Adrenal gland (tissue), 12 donors: ENCODE results near the gene ZNF831. TPM values are rescaled to one million over a fixed set of nuclear protein-coding genes. Genes with fewer than 3 reads are reported as not detected.

Experiments
- DNase-seq, 7 donors: peaks; one replicate each; pipeline ENCODE4 v3.0.0-alpha.2; 2019 to 2020
- H3K27ac ChIP-seq, 5 donors: fragments of 200-600 bp; sonication (generic) in 4 of 5; 1 replicate in 3 of 5; 2 replicates in 2 of 5; pipeline versions ENCODE4 v1.5.1 to v1.8.0; 2016 to 2020; ENCODE audit warnings: mild to moderate bottlenecking in 1 of 5
- H3K27me3 ChIP-seq: fragments of 200-600 bp; 2 replicates; pipeline ENCODE4 v1.8.0; 2021
- H3K36me3 ChIP-seq, 2 donors: fragments of 200-600 bp; replicated peaks in 1 of 2; 1 replicate in 1 of 2; 2 replicates in 1 of 2; pipeline versions ENCODE4 v1.5.1 to v1.8.0; 2018 to 2022
- H3K4me1 ChIP-seq, 2 donors: fragments of 200-600 bp; replicated peaks in 1 of 2; 1 replicate in 1 of 2; 2 replicates in 1 of 2; pipeline versions ENCODE4 v1.5.1 to v1.8.0; 2018 to 2021
- H3K4me3 ChIP-seq, 4 donors: fragments of 200-600 bp; sonication (generic) in 3 of 4; one replicate each; pipeline ENCODE4 v1.5.1; 2016 to 2018
- H3K9me3 ChIP-seq, 3 donors: fragments of 200-600 bp; sonication (generic) in 1 of 3; replicated peaks in 1 of 3; 1 replicate in 2 of 3; 2 replicates in 1 of 3; pipeline versions ENCODE4 v1.5.1 to v1.8.0; 2016 to 2021
- POLR2A ChIP-seq, 2 donors: fragments of 450-650 bp; IDR thresholded peaks; one replicate each; pipeline ENCODE4 v1.6.1; 2017; ENCODE audit warnings: antibody characterized with exemption in 2 of 2, mild to moderate bottlenecking in 2 of 2, moderate library complexity in 1 of 2
- WGBS, 4 donors: extraction: QIAGEN DNeasy Blood & Tissue Kit in 2 of 4; methylation state at CpG; one replicate each; pipeline versions ENCODE4 v1.1.5 to v1.1.7; 2013 to 2017; 5-methylcytosine and 5-hydroxymethylcytosine counted together
- intact Hi-C, 2 donors: fragments of 100-400 bp; cut with DNase I; formaldehyde crosslinking; loops; one replicate each; pipeline versions ENCODE4 v1.14.1 to v1.15.0; 2022 to 2023
- polyA plus RNA-seq, 3 donors: library from polyadenylated mRNA; stranded (reverse); fragments of 200-250 nt in 2 of 3; fragments of 350-450 nt in 1 of 3; fragmentation: Illumina TruSeq in 1 of 3; extraction: RNeasy Lipid Tissue Mini Kit (QIAGEN cat#74804) in 1 of 3; gene quantifications; one replicate each; pipeline ENCODE4 v1.2.3, GENCODE V29; 2013 to 2014
- total RNA-seq, 9 donors: library from RNA; depleted of rRNA in 4 of 9; stranded (reverse); fragments of >200 nt in 4 of 9; fragments of 120-200 nt in 1 of 9; fragmentation: NEBNext Ultra II Directional in 1 of 9; extraction: Animal tissue kit (Norgen Biotek cat#: 25700) in 1 of 9; gene quantifications; one replicate each; pipeline versions ENCODE4 v1.1.0 to v1.2.4, GENCODE V29; 2013 to 2023
- TF ChIP-seq, protein P1 (sequence below), 6 experiments: fragments of 450-650 bp in 4 of 6; fragments of 200-600 bp in 2 of 6; sonication (generic) in 1 of 6; IDR thresholded peaks; 1 replicate in 5 of 6; 2 replicates in 1 of 6; pipeline versions ENCODE4 v1.5.1 to v1.8.0; 2016 to 2021; ENCODE audit warnings: antibody characterized with exemption in 6 of 6, mild to moderate bottlenecking in 2 of 6, moderate library complexity in 1 of 6
- donor health status: healthy with polysubstance abuse.
- donor health status: Bipolar disorder and iron deficiency.
- donor health status: DM: yes; HTN: yes; CAD: no.
- donor health status: DM: no; HTN: no; CAD: no.
- donor health status: DM: no; HTN: no; CAD: no.
- donor health status: DM: yes; HTN: yes; CAD: no.

Gene ZNF831
- total and polyA plus RNA-seq, 12 donors, result 0.05 to 0.61 (median 0.15) TPM

DNA sequence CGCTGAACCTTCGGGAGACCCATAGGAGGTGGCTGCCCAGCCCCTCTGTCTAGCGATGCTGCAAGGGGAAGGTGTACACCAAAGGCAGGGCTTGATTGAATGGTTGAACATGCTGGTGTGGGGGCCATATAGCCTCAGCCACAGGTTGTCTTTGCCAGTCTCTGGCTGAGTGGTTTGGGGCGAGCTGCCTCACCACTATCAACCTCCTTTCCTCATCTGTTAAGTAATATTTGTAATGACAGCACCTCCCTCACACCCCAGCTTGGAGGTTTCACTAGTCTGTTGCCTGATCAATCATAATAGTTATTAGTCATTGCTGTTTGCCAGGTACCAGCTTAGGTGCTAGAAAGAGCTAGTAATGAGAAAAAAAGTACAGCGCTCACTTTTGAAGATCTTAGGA, 11.8 kb upstream of the ZNF831 start:
- no peak for DNase-seq
- TF ChIP-seq, protein P1, sequence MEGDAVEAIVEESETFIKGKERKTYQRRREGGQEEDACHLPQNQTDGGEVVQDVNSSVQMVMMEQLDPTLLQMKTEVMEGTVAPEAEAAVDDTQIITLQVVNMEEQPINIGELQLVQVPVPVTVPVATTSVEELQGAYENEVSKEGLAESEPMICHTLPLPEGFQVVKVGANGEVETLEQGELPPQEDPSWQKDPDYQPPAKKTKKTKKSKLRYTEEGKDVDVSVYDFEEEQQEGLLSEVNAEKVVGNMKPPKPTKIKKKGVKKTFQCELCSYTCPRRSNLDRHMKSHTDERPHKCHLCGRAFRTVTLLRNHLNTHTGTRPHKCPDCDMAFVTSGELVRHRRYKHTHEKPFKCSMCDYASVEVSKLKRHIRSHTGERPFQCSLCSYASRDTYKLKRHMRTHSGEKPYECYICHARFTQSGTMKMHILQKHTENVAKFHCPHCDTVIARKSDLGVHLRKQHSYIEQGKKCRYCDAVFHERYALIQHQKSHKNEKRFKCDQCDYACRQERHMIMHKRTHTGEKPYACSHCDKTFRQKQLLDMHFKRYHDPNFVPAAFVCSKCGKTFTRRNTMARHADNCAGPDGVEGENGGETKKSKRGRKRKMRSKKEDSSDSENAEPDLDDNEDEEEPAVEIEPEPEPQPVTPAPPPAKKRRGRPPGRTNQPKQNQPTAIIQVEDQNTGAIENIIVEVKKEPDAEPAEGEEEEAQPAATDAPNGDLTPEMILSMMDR (IDR thresholded peaks at IDR 0.05), result no peak
- no peak for TF ChIP-seq POLR2A (IDR thresholded peaks at IDR 0.05)
- Histone ChIP-seq H3K4me1 (peaks cover 0 to 10% of the 10 kb centered on the region in 2 donors), H3K4me3 (no peak overlapping the region), H3K9me3 (no peaks in the 10 kb centered on the region), H3K27ac (no peak overlapping the region), H3K27me3 (no peaks in the 10 kb centered on the region), H3K36me3 (no peaks in the 10 kb centered on the region)
- 91 to 94% (median 92%) methylated on average over 3 to 5 of the region's 5 CpGs for WGBS, 4 donors
- intact Hi-C loops, result no loop called here

DNA sequence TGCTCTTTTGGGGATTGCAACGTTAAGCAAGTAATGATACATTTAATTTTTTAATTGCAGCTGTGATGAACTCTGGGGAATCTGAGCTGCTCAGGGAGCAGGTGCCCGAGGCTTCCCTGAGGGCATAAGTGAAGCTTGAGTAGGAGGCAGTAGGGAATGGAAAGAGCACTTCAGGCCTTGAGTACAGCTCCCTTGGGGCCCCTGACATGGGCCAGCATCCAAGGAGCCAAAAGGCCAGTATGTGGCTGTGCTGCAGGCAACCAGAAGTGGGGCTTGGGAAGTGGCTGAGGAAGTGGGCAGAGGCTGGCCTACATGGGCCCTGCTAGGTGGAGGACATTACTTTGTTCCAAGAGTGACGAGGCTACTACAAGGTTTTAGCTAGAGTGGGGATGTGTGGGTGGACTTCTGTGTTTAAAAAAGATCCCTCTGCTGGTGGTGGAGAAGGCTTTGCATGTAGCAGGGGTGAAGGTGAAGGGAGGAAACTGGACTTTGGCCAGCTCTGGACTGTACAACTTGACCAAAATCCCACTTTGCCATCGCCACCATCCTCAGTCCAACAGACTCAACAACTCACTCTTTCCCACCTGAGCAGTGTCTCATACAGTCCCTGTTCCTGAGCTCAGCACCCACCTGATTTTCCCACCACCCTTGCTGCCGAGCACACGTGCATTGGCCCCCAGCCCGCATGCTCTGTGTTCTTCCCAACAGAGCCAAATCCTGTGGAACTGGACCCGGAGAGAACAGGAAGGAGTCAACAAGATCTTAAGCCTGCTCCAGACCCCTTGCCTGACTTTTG, 10.9 kb upstream of the ZNF831 start:
- no peak overlapping the region for H3K27ac ChIP-seq
- peaks cover 0 to under 1% of the 10 kb centered on the region in 2 donors for H3K4me1 ChIP-seq
- H3K36me3 ChIP-seq, result no peaks in the 10 kb centered on the region
- intact Hi-C loops, result no loop called here
- TF ChIP-seq, protein P1 (IDR thresholded peaks at IDR 0.05), result no peak
- no peak for TF ChIP-seq POLR2A (IDR thresholded peaks at IDR 0.05)
- no peak for DNase-seq
- no peak overlapping the region for H3K4me3 ChIP-seq
- H3K9me3 ChIP-seq, result no peaks in the 10 kb centered on the region
- WGBS, 4 donors, result 67 to 81% (median 74%) methylated on average over 8 of the region's 8 CpGs
- no peaks in the 10 kb centered on the region for H3K27me3 ChIP-seq

DNA sequence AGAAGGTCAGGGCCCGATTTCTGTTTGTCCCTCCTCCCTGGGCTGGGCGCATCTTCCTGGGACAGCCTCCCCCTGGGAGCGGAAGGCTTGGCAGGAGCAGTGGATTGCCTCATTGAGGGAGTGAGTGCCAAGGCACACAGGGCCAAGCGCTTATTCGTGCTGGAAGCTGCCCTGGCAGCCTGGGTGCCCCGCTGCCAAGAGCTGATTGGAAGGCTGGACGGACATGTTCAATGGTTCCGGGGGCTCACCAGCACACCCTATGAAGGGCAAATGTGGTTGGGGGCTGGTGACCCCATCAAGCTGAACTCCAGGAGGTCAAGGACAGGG, 10.3 kb upstream of the ZNF831 start:
- no peaks in the 10 kb centered on the region for H3K4me1 ChIP-seq
- peak; percentile 33 to 70 (median 59) for DNase-seq

DNA sequence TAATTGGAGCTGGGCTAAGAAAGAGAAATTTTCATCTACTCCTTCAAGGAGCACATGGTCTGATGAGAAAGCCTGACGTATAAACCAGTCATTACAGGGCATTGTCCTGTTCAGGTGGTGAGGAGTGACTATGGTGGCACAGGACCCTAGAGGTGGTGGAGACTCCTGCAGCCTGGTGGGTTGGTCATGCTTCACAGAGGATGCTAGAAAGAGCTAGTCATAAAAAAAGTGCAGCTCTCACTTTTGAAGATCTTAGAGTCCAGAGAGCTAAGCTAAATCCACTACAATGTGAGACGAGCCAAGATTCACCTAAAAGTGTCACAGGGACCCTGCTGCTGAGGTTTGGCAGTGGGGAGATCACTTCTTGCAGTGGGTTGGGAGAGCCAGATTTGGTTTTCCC, 9.8 kb upstream of the ZNF831 start:
- intact Hi-C loops, result no loop called here
- DNase-seq, result no peak
- Histone ChIP-seq H3K4me1 (no peaks in the 10 kb centered on the region), H3K9me3 (no peaks in the 10 kb centered on the region), H3K27me3 (peaks cover 5% of the 10 kb centered on the region), H3K4me3 (no peak overlapping the region), H3K27ac (no peak overlapping the region), H3K36me3 (no peaks in the 10 kb centered on the region)
- TF ChIP-seq POLR2A (IDR thresholded peaks at IDR 0.05), result no peak
- TF ChIP-seq, protein P1 (IDR thresholded peaks at IDR 0.05), result no peak
- WGBS, 4 donors, result 78 to 86% (median 80%) methylated on average over 2 of the region's 2 CpGs

More for the DNA sequence above, 10.3 kb upstream of the ZNF831 start:
- no peak overlapping the region for H3K27ac ChIP-seq
- intact Hi-C loops, result no loop called here
- H3K9me3 ChIP-seq, result no peaks in the 10 kb centered on the region
- no peak for TF ChIP-seq POLR2A (IDR thresholded peaks at IDR 0.05)
- TF ChIP-seq, protein P1 (IDR thresholded peaks at IDR 0.05), result no peak
- WGBS, 4 donors, result 51 to 69% (median 60%) methylated on average over 5 to 8 of the region's 8 CpGs
- no peak overlapping the region for H3K4me3 ChIP-seq
- H3K27me3 ChIP-seq, result no peaks in the 10 kb centered on the region
- no peaks in the 10 kb centered on the region for H3K36me3 ChIP-seq
